Measurements from ENCODE around the gene SGPL1.

GRCh38 chr10:70786799-70787415, 28.8 kb upstream of the SGPL1 start:
- TF ChIP-seq EZH2phosphoT487 (IDR thresholded peaks at IDR 0.05; ENCODE audit: borderline replicate concordance) (no peak), YY1 (IDR thresholded peaks at IDR 0.05; ENCODE audit: extremely low read depth, insufficient replicate concordance, low read depth, low read length) (no peak), EGR1 (IDR thresholded peaks at IDR 0.05; ENCODE audit: low read depth) (no peak), CTCF (IDR thresholded peaks at IDR 0.05 in 2 of 3, conservative IDR thresholded peaks at IDR 0.05 in 1 of 3; ENCODE audit: borderline replicate concordance in 1 of 3, insufficient read depth in 1 of 3, low read depth in 2 of 3, low read length in 2 of 3) (no peak), EZH2 (IDR thresholded peaks at IDR 0.05) (no peak), POLR2AphosphoS5 (IDR thresholded peaks at IDR 0.05; ENCODE audit: low read depth, low read length) (no peak)

Data from HCT116 (cell line).